Natural killer cell (primary cell): ENCODE data around the gene UGT1A6. TPM values are rescaled to one million over a fixed set of nuclear protein-coding genes. Genes with fewer than 3 reads are reported as not detected.
"Not testable (repeated sequence)": the region's sequence is repeated elsewhere in the genome, so short reads cannot be mapped to it uniquely, and the experiment has no call there.

Experiments used
- ATAC-seq, 3 donors: fragments of 150-1000 bp in 2 of 3; fragments of 200-7000 bp in 1 of 3; cut with Tn5 transposase; 1 replicate in 1 of 3; 2 replicates in 2 of 3; pipeline ENCODE4 v1.10.0; 2021; ENCODE audit warnings: mild to moderate bottlenecking in 2 of 3, moderate library complexity in 2 of 3
- DNase-seq, 2 donors: peaks; one replicate each; pipeline versions ENCODE4 v3.0.0 to v3.0.0-alpha.2; 2013 to 2021; ENCODE audit warnings: mixed read lengths in 1 of 2
- H3K27ac ChIP-seq: one replicate; pipeline ENCODE4 v1.5.1; 2013; ENCODE audit warnings: mild to moderate bottlenecking, low read length
- H3K27me3 ChIP-seq: one replicate; pipeline ENCODE4 v1.6.1; 2013; ENCODE audit warnings: low read length; ENCODE audit not compliant: control insufficient read depth, insufficient read depth
- H3K36me3 ChIP-seq: one replicate; pipeline ENCODE4 v1.6.1; 2013; ENCODE audit warnings: low read length; ENCODE audit not compliant: control insufficient read depth, insufficient read depth
- H3K4me1 ChIP-seq: one replicate; pipeline ENCODE4 v1.6.1; 2013; ENCODE audit warnings: low read length; ENCODE audit not compliant: control insufficient read depth, insufficient read depth
- H3K4me3 ChIP-seq: one replicate; pipeline ENCODE4 v1.5.1; 2013; ENCODE audit warnings: low read length
- H3K9me3 ChIP-seq: one replicate; pipeline ENCODE4 v1.6.1; 2013; ENCODE audit warnings: low read length; ENCODE audit not compliant: control insufficient read depth, insufficient read depth
- H3K27ac Mint-ChIP-seq, 2 donors: one replicate each; pipeline ENCODE4 v1.8.0; 2022; ENCODE audit warnings: mild to moderate bottlenecking in 2 of 2, mixed read lengths in 2 of 2, moderate library complexity in 1 of 2
- H3K27me3 Mint-ChIP-seq, 2 donors: one replicate each; pipeline ENCODE4 v1.8.0; 2022; ENCODE audit warnings: low read depth in 2 of 2, mixed read lengths in 2 of 2
- H3K36me3 Mint-ChIP-seq: one replicate; pipeline ENCODE4 v1.8.0; 2022; ENCODE audit warnings: mixed read lengths
- H3K4me1 Mint-ChIP-seq, 2 donors: one replicate each; pipeline ENCODE4 v1.8.0; 2022; ENCODE audit warnings: mixed read lengths in 2 of 2
- H3K4me3 Mint-ChIP-seq: one replicate; pipeline ENCODE4 v1.8.0; 2022; ENCODE audit warnings: mild to moderate bottlenecking, moderate library complexity, mixed read lengths
- H3K9me3 Mint-ChIP-seq, 2 donors: one replicate each; pipeline ENCODE4 v1.8.0; 2022; ENCODE audit warnings: mixed read lengths in 2 of 2
- CTCF ChIP-seq: fragments of 200-600 bp; IDR thresholded peaks from one replicate; pipeline ENCODE4 v1.8.0; 2022; ENCODE audit warnings: antibody characterized with exemption
- WGBS: methylation state at CpG from one replicate; pipeline ENCODE4 v1.1.7; 2013; ENCODE audit warnings: missing lambda C conversion rate; ENCODE audit not compliant: insufficient coverage; 5-methylcytosine and 5-hydroxymethylcytosine counted together
- intact Hi-C: fragments of 100-400 bp; cut with micrococcal nuclease; formaldehyde crosslinking; loops from one replicate; pipeline ENCODE4 v1.14.2; 2022
- total RNA-seq, 4 donors: library from RNA; stranded (reverse); fragments of 120-200 nt in 1 of 4; gene quantifications; one replicate each; pipeline versions ENCODE4 v1.2.3 to v1.2.4, GENCODE V29; 2013 to 2022

The UGT1A6 gene
- total RNA-seq, 3 donors from 2014 or later (not counting 1 experiment from before 2014, with no cell fraction given) = not detected

DNA sequence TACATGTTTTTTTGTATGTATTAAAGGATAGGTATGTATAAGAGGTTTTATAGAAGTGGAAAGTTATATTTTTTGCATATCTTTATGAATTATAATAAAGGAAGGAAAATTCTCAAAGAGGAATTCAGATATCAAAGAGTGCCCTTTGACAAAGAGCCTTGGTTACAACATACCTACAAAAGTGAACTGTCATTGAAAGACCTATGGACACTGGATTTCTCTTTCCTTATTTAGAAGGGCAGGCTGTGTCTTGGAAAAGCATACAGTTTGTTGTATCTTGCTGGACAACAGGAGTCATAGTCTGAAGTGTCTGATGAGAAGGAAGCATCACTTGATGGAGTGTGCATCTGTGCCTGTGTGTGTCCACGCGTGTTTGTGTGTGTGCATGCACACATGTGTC lies 41.3 kb upstream of the UGT1A6 start:
- no peak overlapping the region for H3K27ac Mint-ChIP-seq
- H3K4me1 Mint-ChIP-seq = peaks cover 11 to 35% of the 10 kb centered on the region in 2 donors
- intact Hi-C loops = no loop called here
- no peak for DNase-seq
- H3K36me3 Mint-ChIP-seq = peaks cover 6% of the 10 kb centered on the region
- peaks cover 0 to 3% of the 10 kb centered on the region in 2 donors for H3K9me3 Mint-ChIP-seq
- no peak for TF ChIP-seq CTCF
- H3K4me1 ChIP-seq = peaks cover 11% of the 10 kb centered on the region
- 92% methylated on average over 2 of the region's 2 CpGs for WGBS
- H3K4me3 ChIP-seq = no peak overlapping the region
- no peak overlapping the region for H3K4me3 Mint-ChIP-seq
- no peak overlapping the region for H3K27ac ChIP-seq
- no peaks in the 10 kb centered on the region for H3K36me3 ChIP-seq
- H3K9me3 ChIP-seq = no peaks in the 10 kb centered on the region
- H3K27me3 ChIP-seq = no peaks in the 10 kb centered on the region
- no peak for ATAC-seq
- peaks cover 3% of the 10 kb centered on the region in 2 donors for H3K27me3 Mint-ChIP-seq

GRCh38 chr2:233654501-233654900 lies 38.2 kb upstream of the UGT1A6 start:
- no peak overlapping the region for H3K27ac Mint-ChIP-seq
- no peaks in the 10 kb centered on the region for H3K36me3 Mint-ChIP-seq
- WGBS = 51% methylated on average over 5 of the region's 6 CpGs

DNA sequence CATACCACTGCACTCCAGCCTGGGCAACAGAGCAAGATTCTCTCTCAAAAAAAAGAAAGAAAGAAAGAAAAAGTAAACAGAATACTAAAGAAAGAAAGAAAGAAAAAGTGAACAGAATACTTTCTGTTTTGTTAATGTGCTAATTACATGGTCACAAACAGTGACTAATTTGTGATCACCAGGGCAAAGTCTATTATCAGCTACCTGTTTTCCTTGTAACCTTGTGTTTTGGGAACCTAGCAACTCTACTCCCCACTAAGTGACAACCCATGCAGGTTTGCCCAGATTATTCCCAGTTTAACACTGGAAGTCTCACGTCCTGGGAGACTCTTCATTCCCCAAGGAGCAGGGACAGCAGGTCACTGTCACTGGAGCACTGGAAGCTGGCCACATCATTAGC lies 37.6 kb upstream of the UGT1A6 start:
- intact Hi-C loops = no loop called here
- H3K27ac ChIP-seq = no peak overlapping the region
- H3K4me1 ChIP-seq = peaks cover 13% of the 10 kb centered on the region
- peak overlapping the region; percentile 4 for H3K4me3 Mint-ChIP-seq
- no peak for DNase-seq
- H3K27ac Mint-ChIP-seq = no peak overlapping the region
- H3K27me3 ChIP-seq = no peaks in the 10 kb centered on the region
- TF ChIP-seq CTCF = no peak
- no peaks in the 10 kb centered on the region for H3K36me3 ChIP-seq
- 85% methylated on average over 1 of the region's 1 CpG for WGBS
- H3K4me1 Mint-ChIP-seq = peaks cover 11 to 27% of the 10 kb centered on the region in 2 donors
- H3K9me3 Mint-ChIP-seq = no peaks in the 10 kb centered on the region
- H3K4me3 ChIP-seq = no peak overlapping the region
- no peaks in the 10 kb centered on the region for H3K36me3 Mint-ChIP-seq
- H3K27me3 Mint-ChIP-seq = peaks cover 9 to 28% of the 10 kb centered on the region in 2 donors
- peak in 1 of 3 donors; percentile 9 for ATAC-seq
- H3K9me3 ChIP-seq = no peaks in the 10 kb centered on the region

More at GRCh38 chr2:233654501-233654900, 38.2 kb upstream of the UGT1A6 start:
- Mint-ChIP-seq H3K4me3 (peak overlapping the region; percentile 4), H3K4me1 (peaks cover 11 to 27% of the 10 kb centered on the region in 2 donors), H3K9me3 (no peaks in the 10 kb centered on the region), H3K27me3 (peaks cover 5 to 23% of the 10 kb centered on the region in 2 donors)
- no peak overlapping the region for H3K4me3 ChIP-seq
- intact Hi-C loops = no loop called here
- H3K9me3 ChIP-seq = no peaks in the 10 kb centered on the region
- H3K27ac ChIP-seq = no peak overlapping the region
- peak; percentile 26 to 94 (median 62) for ATAC-seq
- H3K36me3 ChIP-seq = no peaks in the 10 kb centered on the region
- DNase-seq = no peak
- TF ChIP-seq CTCF = no peak
- peaks cover 13% of the 10 kb centered on the region for H3K4me1 ChIP-seq
- no peaks in the 10 kb centered on the region for H3K27me3 ChIP-seq

- DNase-seq, H3K27ac Mint-ChIP-seq, H3K36me3 Mint-ChIP-seq, H3K9me3 ChIP-seq, H3K27ac ChIP-seq, H3K4me3 Mint-ChIP-seq, ATAC-seq, H3K36me3 ChIP-seq, H3K9me3 Mint-ChIP-seq, H3K4me3 ChIP-seq, H3K27me3 ChIP-seq, intact Hi-C loops: not testable (repeated sequence)
- WGBS = 86% methylated on average over 1 of the region's 3 CpGs
- H3K27me3 Mint-ChIP-seq = peaks cover 12 to 37% of the 10 kb centered on the region in 2 donors
- peaks cover 11 to 27% of the 10 kb centered on the region in 2 donors for H3K4me1 Mint-ChIP-seq
- H3K4me1 ChIP-seq = peaks cover 13% of the 10 kb centered on the region
These were observed 36.7 kb upstream of the UGT1A6 start for GRCh38 chr2:233655943-233656342.
